IPS-20b (cell line): ENCODE data around the gene WNT8A.

Experiments
- H3K27ac ChIP-seq: one replicate; pipeline ENCODE4 v1.5.1; 2013; ENCODE audit warnings: low read length
- H3K27me3 ChIP-seq: 2 replicates; pipeline ENCODE4 v1.6.1; 2013; ENCODE audit warnings: mild to moderate bottlenecking, low read length, inconsistent platforms; ENCODE audit not compliant: insufficient read depth
- H3K36me3 ChIP-seq: 2 replicates; pipeline ENCODE4 v1.6.1; 2013; ENCODE audit warnings: low read depth, mild to moderate bottlenecking, inconsistent platforms, low read length, moderate library complexity; ENCODE audit not compliant: insufficient read depth
- H3K4me1 ChIP-seq: 2 replicates; pipeline ENCODE4 v1.6.1; 2013; ENCODE audit warnings: mild to moderate bottlenecking, control low read depth, inconsistent platforms, low read length, moderate library complexity; ENCODE audit not compliant: insufficient read depth
- H3K4me3 ChIP-seq: 2 replicates; pipeline ENCODE4 v1.5.1; 2013; ENCODE audit warnings: mild to moderate bottlenecking, low read length, inconsistent platforms
- H3K9ac ChIP-seq: 2 replicates; pipeline ENCODE4 v1.6.1; 2013; ENCODE audit warnings: low read depth, mild to moderate bottlenecking, inconsistent platforms, low read length, moderate library complexity
- H3K9me3 ChIP-seq: 2 replicates; pipeline ENCODE4 v1.6.1; 2013; ENCODE audit warnings: mild to moderate bottlenecking, low read depth, low read length, inconsistent platforms; ENCODE audit not compliant: insufficient read depth

WNT8A gene

GRCh38 chr5:138095100-138095907 lies 11.5 kb downstream of the WNT8A start:
- Histone ChIP-seq H3K4me3 (peak overlapping the region; percentile 56), H3K9ac (no peak overlapping the region), H3K4me1 (peaks cover 47% of the 10 kb centered on the region), H3K36me3 (no peaks in the 10 kb centered on the region), H3K27me3 (peaks cover 85% of the 10 kb centered on the region), H3K9me3 (no peaks in the 10 kb centered on the region), H3K27ac (no peak overlapping the region)

- H3K4me1 ChIP-seq, result peaks cover 47% of the 10 kb centered on the region
- H3K4me3 ChIP-seq, result no peak overlapping the region; the same call in 1 of the 2 replicates
- no peak overlapping the region for H3K27ac ChIP-seq
- peaks cover 82% of the 10 kb centered on the region for H3K27me3 ChIP-seq
- H3K9me3 ChIP-seq, result no peaks in the 10 kb centered on the region
- no peaks in the 10 kb centered on the region for H3K36me3 ChIP-seq
- H3K9ac ChIP-seq, result no peak overlapping the region
These were observed 12.5 kb downstream of the WNT8A start for GRCh38 chr5:138096363-138096762.

GRCh38 chr5:138096997-138097828 lies 13.4 kb downstream of the WNT8A start:
- Histone ChIP-seq H3K27me3 (peaks cover 75% of the 10 kb centered on the region), H3K36me3 (no peaks in the 10 kb centered on the region), H3K9me3 (no peaks in the 10 kb centered on the region), H3K4me1 (peaks cover 42% of the 10 kb centered on the region), H3K9ac (no peak overlapping the region), H3K27ac (no peak overlapping the region), H3K4me3 (no peak overlapping the region)

- H3K4me1 ChIP-seq, result peaks cover 16% of the 10 kb centered on the region
- H3K9ac ChIP-seq, result no peak overlapping the region
- H3K4me3 ChIP-seq, result peak overlapping the region; percentile 40; the same call in 1 of the 2 replicates
- H3K27me3 ChIP-seq, result peaks cover 29% of the 10 kb centered on the region
- no peak overlapping the region for H3K27ac ChIP-seq
- no peaks in the 10 kb centered on the region for H3K36me3 ChIP-seq
- H3K9me3 ChIP-seq, result no peaks in the 10 kb centered on the region
These were observed 18.9 kb downstream of the WNT8A start for GRCh38 chr5:138102454-138103318.

GRCh38 chr5:138103319-138103637 lies 19.4 kb downstream of the WNT8A start:
- Histone ChIP-seq H3K9me3 (no peaks in the 10 kb centered on the region), H3K27ac (no peak overlapping the region), H3K4me3 (peak overlapping the region; percentile 40; the same call in 1 of the 2 replicates), H3K4me1 (peaks cover 16% of the 10 kb centered on the region), H3K27me3 (peaks cover 23% of the 10 kb centered on the region), H3K9ac (no peak overlapping the region), H3K36me3 (no peaks in the 10 kb centered on the region)

- no peak overlapping the region for H3K9ac ChIP-seq
- no peaks in the 10 kb centered on the region for H3K9me3 ChIP-seq
- no peak overlapping the region for H3K4me3 ChIP-seq
- H3K27me3 ChIP-seq, result 0 out of 2 replicates have a peak, but pooled peaks cover 7% of the 10 kb centered on the region
- peaks cover 26% of the 10 kb centered on the region for H3K4me1 ChIP-seq
- no peaks in the 10 kb centered on the region for H3K36me3 ChIP-seq
- H3K27ac ChIP-seq, result no peak overlapping the region
These were observed 21.9 kb downstream of the WNT8A start for GRCh38 chr5:138105709-138106108.

GRCh38 chr5:138107213-138107612 lies 23.4 kb downstream of the WNT8A start:
- Histone ChIP-seq H3K4me1 (peaks cover 27% of the 10 kb centered on the region), H3K9me3 (no peaks in the 10 kb centered on the region)

GRCh38 chr5:138109463-138110265 lies 25.8 kb downstream of the WNT8A start:
- H3K9ac ChIP-seq, result no peak overlapping the region
- no peaks in the 10 kb centered on the region for H3K36me3 ChIP-seq
- no peaks in the 10 kb centered on the region for H3K9me3 ChIP-seq
- no peak overlapping the region for H3K4me3 ChIP-seq
- peaks cover 10% of the 10 kb centered on the region; the same call in 1 of the 2 replicates for H3K4me1 ChIP-seq
- no peaks in the 10 kb centered on the region for H3K27me3 ChIP-seq
- no peak overlapping the region for H3K27ac ChIP-seq

More at GRCh38 chr5:138107213-138107612, 23.4 kb downstream of the WNT8A start:
- H3K4me3 ChIP-seq, result no peak overlapping the region
- no peaks in the 10 kb centered on the region for H3K36me3 ChIP-seq
- no peak overlapping the region for H3K27ac ChIP-seq
- H3K9ac ChIP-seq, result no peak overlapping the region
- no peaks in the 10 kb centered on the region for H3K27me3 ChIP-seq

GRCh38 chr5:138110266-138110963 lies 26.6 kb downstream of the WNT8A start:
- peaks cover 10% of the 10 kb centered on the region; the same call in 1 of the 2 replicates for H3K4me1 ChIP-seq
- no peaks in the 10 kb centered on the region for H3K27me3 ChIP-seq
- H3K27ac ChIP-seq, result no peak overlapping the region
- H3K36me3 ChIP-seq, result no peaks in the 10 kb centered on the region
- H3K9me3 ChIP-seq, result no peaks in the 10 kb centered on the region
- no peak overlapping the region for H3K4me3 ChIP-seq
- no peak overlapping the region for H3K9ac ChIP-seq

GRCh38 chr5:138111181-138111580 lies 27.3 kb downstream of the WNT8A start:
- H3K27me3 ChIP-seq, result no peaks in the 10 kb centered on the region
- H3K9me3 ChIP-seq, result no peaks in the 10 kb centered on the region
- no peaks in the 10 kb centered on the region for H3K36me3 ChIP-seq
- no peak overlapping the region for H3K9ac ChIP-seq
- H3K27ac ChIP-seq, result no peak overlapping the region
- H3K4me3 ChIP-seq, result no peak overlapping the region
- H3K4me1 ChIP-seq, result peaks cover 10% of the 10 kb centered on the region; the same call in 1 of the 2 replicates
